ENCODE results near the gene PINK1.
A peak's percentile ranks its signal among the peaks of the same experiment; 100 is the strongest.

Gene PINK1

DNA sequence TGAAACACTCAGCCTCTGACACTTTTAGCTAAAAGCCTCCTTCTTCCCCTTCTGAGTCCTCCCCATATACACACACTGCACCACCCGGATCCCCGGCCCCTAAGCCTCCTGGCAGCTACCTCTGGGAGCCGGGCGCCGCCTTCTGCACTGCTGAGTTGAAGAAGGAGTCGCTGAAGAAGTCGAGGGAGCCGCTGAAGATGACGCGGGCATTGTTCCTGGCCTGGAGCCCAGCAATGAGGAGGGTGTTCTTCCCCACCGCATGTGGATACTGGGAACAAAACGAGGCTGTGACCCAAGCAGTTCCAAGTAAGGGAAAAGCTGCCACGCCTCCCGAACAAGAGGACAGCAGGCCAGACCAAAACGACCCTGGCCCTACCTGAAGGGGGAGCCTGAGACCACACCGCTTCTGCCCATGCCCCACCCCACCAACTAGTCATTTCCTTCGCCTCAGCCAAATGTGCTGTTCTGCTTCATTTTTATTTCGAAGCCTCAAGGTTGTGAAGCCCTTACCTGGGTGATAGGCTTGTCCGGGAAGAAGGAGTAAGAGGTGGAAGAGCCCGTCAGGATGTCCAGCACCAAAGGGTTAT is 20.9 kb downstream of the PINK1 start:
- H3K4me2 ChIP-seq (ENCODE audit: low read length) = no peak overlapping the region
- H3K9me3 ChIP-seq (replicated peaks; ENCODE audit: low read length) = no peaks in the 10 kb centered on the region
- no peak overlapping the region for H3K9ac ChIP-seq (ENCODE audit: low read depth, low read length)
- H3K4me1 ChIP-seq (ENCODE audit: control insufficient read depth, insufficient read depth, low read length) = peaks cover under 1% of the 10 kb centered on the region
- H3K27me3 ChIP-seq (ENCODE audit: control insufficient read depth, insufficient read depth, low read length) = no peaks in the 10 kb centered on the region
- peaks cover 82% of the 10 kb centered on the region for H3K36me3 ChIP-seq (ENCODE audit: insufficient read depth, low read length)
- no peak overlapping the region for H3K4me3 ChIP-seq (ENCODE audit: low read length)

DNA sequence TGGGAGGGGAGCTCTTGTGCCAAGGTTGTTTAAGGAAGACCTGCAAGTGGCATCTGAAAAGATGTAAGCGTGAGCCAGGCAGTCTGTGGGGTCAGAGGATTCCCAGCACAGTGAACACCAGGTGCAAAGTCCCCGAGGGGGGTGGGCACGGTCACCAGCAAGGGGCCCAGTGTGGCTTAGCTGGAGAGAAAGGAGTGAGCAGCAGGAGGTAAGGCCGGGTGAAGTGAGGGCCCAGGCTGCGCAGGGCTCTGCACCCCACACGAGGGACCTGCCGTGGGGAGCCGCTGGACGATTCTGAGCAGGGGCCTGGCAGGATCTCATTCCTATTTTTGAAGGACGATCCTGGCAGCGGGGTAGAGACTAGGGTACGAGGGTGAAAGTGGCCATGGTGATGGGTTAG is 23.8 kb downstream of the PINK1 start:
- H3K36me3 ChIP-seq (ENCODE audit: insufficient read depth, low read length) = peaks cover 60% of the 10 kb centered on the region
- no peak overlapping the region for H3K4me2 ChIP-seq (ENCODE audit: low read length)
- H3K9me3 ChIP-seq (replicated peaks; ENCODE audit: low read length) = no peaks in the 10 kb centered on the region
- H3K27me3 ChIP-seq (ENCODE audit: control insufficient read depth, insufficient read depth, low read length) = no peaks in the 10 kb centered on the region
- H3K4me1 ChIP-seq (ENCODE audit: control insufficient read depth, insufficient read depth, low read length) = peaks cover 17% of the 10 kb centered on the region
- no peak overlapping the region for H3K4me3 ChIP-seq (ENCODE audit: low read length)
- H3K9ac ChIP-seq (ENCODE audit: low read depth, low read length) = no peak overlapping the region

DNA sequence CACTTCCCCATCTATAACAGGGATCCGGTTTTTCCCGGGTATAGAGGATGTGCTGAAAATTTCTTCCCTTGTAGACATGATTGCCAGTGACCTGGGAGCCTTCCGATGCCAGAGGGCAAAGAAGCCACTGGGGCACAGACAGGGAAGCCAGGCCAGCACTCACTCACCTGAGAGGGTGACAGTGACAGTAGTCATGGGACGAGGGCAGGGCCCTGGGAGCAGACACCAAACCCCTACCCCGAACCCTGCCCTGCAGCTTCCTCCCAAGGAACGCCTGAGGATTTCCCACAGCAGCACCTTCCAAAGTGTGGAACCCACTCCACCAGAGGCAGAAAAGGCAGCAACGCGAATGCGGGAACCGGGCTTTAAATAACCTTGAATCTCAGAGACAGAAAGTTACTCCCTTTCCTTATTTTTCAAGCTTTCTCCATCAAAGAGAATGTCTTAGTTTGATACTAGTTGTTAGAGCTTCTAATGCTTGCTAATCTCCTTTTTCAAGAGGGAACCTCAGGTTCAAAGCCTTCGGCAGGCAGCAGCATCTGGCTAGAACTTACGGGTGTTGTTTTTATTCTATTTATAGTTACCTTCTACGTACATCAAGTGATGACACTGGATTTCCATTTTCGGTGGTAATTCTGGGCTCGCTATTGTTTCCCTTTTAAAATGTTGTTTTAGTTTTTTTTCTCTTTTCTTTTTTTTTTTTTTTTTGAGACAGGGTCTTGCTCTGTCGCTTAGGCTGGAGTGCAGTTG is 25.1 kb downstream of the PINK1 start:
- Histone ChIP-seq H3K9ac (ENCODE audit: low read depth, low read length) (no peak overlapping the region), H3K27me3 (ENCODE audit: control insufficient read depth, insufficient read depth, low read length) (no peaks in the 10 kb centered on the region), H3K36me3 (ENCODE audit: insufficient read depth, low read length) (peaks cover 47% of the 10 kb centered on the region), H3K4me3 (ENCODE audit: low read length) (no peak overlapping the region), H3K4me1 (ENCODE audit: control insufficient read depth, insufficient read depth, low read length) (peaks cover 22% of the 10 kb centered on the region), H3K4me2 (ENCODE audit: low read length) (no peak overlapping the region), H3K9me3 (replicated peaks; ENCODE audit: low read length) (no peaks in the 10 kb centered on the region)

DNA sequence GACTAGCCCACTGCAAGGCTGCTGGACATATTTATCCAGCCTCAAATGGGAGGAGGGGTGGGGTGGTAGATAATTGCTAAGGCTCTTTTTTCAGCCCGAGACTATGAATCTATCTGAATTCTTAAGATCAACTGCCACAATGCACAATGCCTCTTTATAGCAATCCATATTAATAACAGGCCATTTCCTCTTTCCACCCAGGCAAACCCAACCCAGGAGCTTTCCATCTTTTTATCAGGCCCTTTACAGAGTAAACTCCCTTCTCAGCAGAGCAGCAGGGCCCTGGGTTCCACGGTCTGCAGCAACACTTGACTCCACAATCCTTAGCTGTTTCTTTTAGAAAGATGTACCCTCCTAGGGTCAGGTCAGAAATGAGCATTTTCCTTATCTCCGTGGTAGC is 27.1 kb downstream of the PINK1 start:
- Histone ChIP-seq H3K9me3 (replicated peaks; ENCODE audit: low read length) (no peaks in the 10 kb centered on the region), H3K36me3 (ENCODE audit: insufficient read depth, low read length) (peaks cover 29% of the 10 kb centered on the region), H3K27me3 (ENCODE audit: control insufficient read depth, insufficient read depth, low read length) (no peaks in the 10 kb centered on the region)

DNA sequence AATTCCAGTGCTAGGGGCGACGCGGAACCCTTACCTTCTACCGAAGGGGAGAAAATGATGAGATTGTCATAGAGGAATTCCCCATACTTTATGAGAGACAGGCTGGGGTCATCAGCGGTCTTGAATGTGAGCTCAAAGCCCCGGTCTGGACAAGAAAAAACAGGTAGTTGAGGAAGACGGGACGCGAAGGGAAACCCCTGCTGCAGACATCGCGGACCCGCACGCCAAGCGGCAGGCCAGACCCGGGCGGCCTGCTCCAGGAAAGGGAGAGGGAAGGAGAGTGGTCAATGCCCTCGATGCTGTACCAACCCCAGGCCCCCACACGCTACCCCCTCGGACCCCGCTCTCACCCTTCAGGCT is 27.6 kb downstream of the PINK1 start:
- Histone ChIP-seq H3K4me1 (ENCODE audit: control insufficient read depth, insufficient read depth, low read length) (peaks cover 22% of the 10 kb centered on the region), H3K36me3 (ENCODE audit: insufficient read depth, low read length) (peaks cover 24% of the 10 kb centered on the region), H3K27me3 (ENCODE audit: control insufficient read depth, insufficient read depth, low read length) (no peaks in the 10 kb centered on the region), H3K4me3 (ENCODE audit: low read length) (peak overlapping the region; percentile 95), H3K4me2 (ENCODE audit: low read length) (peak overlapping the region; percentile 94), H3K9me3 (replicated peaks; ENCODE audit: low read length) (no peaks in the 10 kb centered on the region), H3K9ac (ENCODE audit: low read depth, low read length) (peak overlapping the region; percentile 93)

More for the DNA sequence above, 27.1 kb downstream of the PINK1 start:
- H3K4me3 ChIP-seq (ENCODE audit: low read length) = peak overlapping the region; percentile 95
- H3K9ac ChIP-seq (ENCODE audit: low read depth, low read length) = peak overlapping the region; percentile 93
- H3K4me2 ChIP-seq (ENCODE audit: low read length) = peak overlapping the region; percentile 94
- peaks cover 22% of the 10 kb centered on the region for H3K4me1 ChIP-seq (ENCODE audit: control insufficient read depth, insufficient read depth, low read length)

DNA sequence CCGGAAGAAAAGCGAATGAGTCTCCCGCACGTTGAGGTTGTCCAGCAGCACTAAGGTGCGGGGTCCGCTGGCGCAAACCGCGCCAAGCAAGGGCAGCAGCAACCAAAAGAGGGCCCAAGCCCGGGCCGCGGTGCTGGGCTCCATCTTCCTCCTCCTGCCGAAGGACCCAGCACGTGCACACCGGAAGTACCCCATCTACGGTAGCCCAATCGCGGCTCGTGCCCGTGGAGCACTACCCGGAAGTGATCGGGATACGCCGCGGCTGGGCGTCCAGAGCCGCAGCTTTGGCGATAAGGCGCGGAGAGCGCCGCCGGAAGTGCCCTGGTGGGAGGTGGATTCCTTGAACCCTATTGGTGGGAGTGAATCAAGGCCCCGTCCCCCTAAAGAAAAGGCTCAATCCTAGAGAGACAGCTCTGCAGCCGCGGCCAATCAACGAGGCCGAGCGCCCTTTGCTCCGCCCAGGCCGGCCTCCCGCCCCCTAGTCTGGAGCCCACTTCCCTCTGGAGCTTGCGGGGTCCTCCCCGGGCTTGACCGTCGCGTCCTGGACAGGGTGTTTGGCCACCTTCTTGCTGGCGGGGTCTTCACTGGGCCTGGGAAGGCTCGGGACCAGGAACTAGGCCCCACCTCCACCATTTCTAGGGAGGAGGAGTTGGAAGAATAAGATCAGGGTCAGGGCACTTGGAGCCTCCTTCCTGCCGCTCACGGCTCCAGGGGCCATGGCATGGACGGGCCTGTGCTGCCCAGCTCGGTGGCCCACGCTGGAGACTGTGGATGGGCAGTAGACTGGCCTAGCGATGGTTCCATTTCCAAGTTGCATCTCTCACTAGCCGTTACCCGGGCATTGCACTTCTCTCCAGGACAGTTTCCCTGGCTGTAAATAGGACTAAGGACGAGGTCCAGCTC is 28.2 kb downstream of the PINK1 start, which contains the start of gene DDOST:
TSS of gene DDOST (minus strand) at position 163 of the 903 bp plus-strand sequence. CDS start at position 144, 19 bp downstream.
- Histone ChIP-seq H3K4me3 (ENCODE audit: low read length) (peak within 1 kb of the TSS; percentile 95), H3K9ac (ENCODE audit: low read depth, low read length) (peak within 1 kb of the TSS; percentile 93), H3K9me3 (replicated peaks; ENCODE audit: low read length) (no peaks in the 10 kb centered on the region), H3K4me2 (ENCODE audit: low read length) (peak within 1 kb of the TSS; percentile 94), H3K27me3 (ENCODE audit: control insufficient read depth, insufficient read depth, low read length) (no peaks in the 10 kb centered on the region), H3K4me1 (ENCODE audit: control insufficient read depth, insufficient read depth, low read length) (peaks cover 22% of the 10 kb centered on the region), H3K36me3 (ENCODE audit: insufficient read depth, low read length) (peaks cover 18% of the 10 kb centered on the region)

DNA sequence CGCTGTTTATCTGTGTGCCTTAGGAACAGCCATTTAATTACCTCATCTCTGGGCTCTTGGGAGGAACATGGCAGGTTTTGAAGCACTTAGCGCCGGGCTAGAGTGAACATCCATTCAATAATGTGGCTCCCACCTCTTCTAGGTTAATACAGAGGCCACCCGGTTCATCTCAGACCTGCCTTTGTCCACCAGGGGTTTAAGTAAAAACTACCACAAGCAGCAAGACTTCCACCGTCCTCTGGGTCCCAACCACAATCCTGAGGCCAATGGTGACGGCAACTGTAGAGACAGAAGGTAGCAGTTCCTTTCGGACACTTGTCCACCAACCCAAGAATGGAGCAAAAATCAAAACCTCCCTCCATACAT is 28.8 kb downstream of the PINK1 start:
- Histone ChIP-seq H3K36me3 (ENCODE audit: insufficient read depth, low read length) (peaks cover 11% of the 10 kb centered on the region), H3K4me3 (ENCODE audit: low read length) (peak overlapping the region; percentile 95), H3K9me3 (replicated peaks; ENCODE audit: low read length) (no peaks in the 10 kb centered on the region), H3K4me2 (ENCODE audit: low read length) (peak overlapping the region; percentile 94), H3K27me3 (ENCODE audit: control insufficient read depth, insufficient read depth, low read length) (no peaks in the 10 kb centered on the region), H3K9ac (ENCODE audit: low read depth, low read length) (peak overlapping the region; percentile 93), H3K4me1 (ENCODE audit: control insufficient read depth, insufficient read depth, low read length) (peaks cover 22% of the 10 kb centered on the region)

DNA sequence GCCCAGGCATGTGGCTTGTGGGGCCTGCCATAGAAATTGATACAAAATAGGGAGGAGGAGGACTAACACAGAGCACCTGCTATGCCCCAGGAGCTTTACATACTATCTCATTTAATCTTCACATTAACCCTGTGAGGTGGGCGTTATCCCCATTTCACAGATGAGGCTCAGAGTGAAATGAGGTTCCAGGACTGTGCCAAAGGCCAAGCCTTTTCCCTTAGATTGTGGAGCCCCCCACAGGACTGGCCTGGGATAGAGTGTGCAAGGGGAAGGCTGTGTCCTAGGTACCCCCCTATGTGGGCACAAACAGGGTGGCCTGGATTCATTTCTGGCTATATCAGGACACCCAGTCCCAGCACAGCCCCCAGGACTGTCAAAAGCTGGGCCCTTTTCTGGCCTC is 30.1 kb downstream of the PINK1 start:
- no peaks in the 10 kb centered on the region for H3K27me3 ChIP-seq (ENCODE audit: control insufficient read depth, insufficient read depth, low read length)
- no peak overlapping the region for H3K4me2 ChIP-seq (ENCODE audit: low read length)
- H3K9ac ChIP-seq (ENCODE audit: low read depth, low read length) = no peak overlapping the region
- H3K9me3 ChIP-seq (replicated peaks; ENCODE audit: low read length) = no peaks in the 10 kb centered on the region
- peaks cover 2% of the 10 kb centered on the region for H3K36me3 ChIP-seq (ENCODE audit: insufficient read depth, low read length)
- no peak overlapping the region for H3K4me3 ChIP-seq (ENCODE audit: low read length)
- H3K4me1 ChIP-seq (ENCODE audit: control insufficient read depth, insufficient read depth, low read length) = peaks cover 22% of the 10 kb centered on the region

DNA sequence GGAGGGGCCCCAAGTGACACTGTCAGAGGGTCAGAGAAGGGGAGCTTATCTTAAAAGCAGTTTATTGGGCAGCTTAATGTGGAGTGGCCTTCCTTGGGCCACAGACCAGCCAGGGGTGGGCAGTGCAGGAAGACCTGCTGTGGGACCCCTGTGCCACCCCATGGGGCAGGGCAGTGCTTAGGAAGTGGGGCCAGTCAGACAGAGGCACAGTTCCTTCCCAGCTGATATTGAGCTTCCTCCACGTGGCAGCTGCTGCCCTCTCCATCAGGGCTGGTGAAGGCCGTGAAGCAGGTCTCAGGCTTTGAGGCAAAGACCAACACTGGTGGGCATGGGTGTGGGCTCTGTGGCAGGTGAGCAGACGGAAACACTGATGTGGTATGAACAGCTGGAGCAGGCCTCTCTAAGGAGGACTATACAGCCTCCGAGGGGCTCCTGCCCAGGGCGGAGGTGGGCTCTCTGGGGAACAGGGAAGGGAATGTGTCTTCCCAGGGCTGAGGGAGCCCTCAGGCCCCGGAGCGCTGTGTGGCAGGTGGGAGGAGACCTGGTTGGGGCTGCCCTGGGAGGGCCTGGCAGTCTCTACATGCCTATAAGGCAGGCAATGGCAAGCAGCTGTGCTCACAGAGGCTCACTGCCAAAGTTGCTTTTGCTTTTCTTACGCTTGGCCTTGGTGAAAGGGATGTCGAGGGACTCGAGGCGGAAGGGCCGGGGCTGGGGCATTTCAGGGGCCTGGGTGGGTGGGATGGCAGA is 30.9 kb downstream of the PINK1 start:
- Histone ChIP-seq H3K36me3 (ENCODE audit: insufficient read depth, low read length) (no peaks in the 10 kb centered on the region), H3K9ac (ENCODE audit: low read depth, low read length) (no peak overlapping the region), H3K9me3 (replicated peaks; ENCODE audit: low read length) (no peaks in the 10 kb centered on the region), H3K4me3 (ENCODE audit: low read length) (no peak overlapping the region), H3K27me3 (ENCODE audit: control insufficient read depth, insufficient read depth, low read length) (no peaks in the 10 kb centered on the region), H3K4me2 (ENCODE audit: low read length) (no peak overlapping the region), H3K4me1 (ENCODE audit: control insufficient read depth, insufficient read depth, low read length) (peaks cover 22% of the 10 kb centered on the region)

DNA sequence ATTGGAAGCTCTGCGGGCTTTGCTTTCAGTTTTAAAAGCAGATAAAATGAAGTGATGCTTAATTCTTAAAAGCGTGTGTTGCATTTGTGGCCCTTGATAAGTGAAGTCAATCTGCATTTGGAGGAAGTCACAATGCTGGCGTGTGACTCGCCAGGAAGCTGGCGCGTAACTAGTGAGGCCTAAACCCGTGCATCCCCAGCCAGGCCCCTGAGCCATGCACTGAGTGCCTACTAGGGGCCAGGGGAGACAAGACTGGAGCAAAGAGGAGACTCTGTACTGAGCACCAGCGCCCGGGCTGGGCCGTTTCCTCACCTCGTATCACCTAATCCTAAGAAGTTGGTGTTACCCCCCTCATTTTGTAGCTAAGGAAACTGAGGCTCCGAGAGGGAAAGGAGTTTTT is 32.5 kb downstream of the PINK1 start:
- no peak overlapping the region for H3K4me2 ChIP-seq (ENCODE audit: low read length)

DNA sequence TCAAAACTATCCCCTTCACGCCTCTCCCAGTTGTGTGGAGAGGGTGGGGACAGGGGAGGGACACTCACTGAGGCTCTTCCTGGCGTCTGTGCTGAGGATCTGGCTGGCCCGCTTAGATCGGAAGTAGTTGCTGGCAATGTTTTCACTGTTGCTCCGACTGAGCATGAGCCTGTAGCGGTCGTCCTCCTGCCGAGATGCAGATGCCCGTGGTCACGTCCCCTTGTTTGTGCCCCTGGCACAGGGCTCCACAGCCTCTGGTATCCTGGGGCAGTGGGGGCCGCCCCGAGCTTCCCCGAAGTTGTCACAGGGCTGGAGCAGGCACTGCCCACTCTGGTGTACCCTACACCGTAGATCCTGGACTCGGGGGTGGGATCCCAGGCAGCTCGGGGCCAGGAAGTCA is 32.9 kb downstream of the PINK1 start:
- H3K36me3 ChIP-seq (ENCODE audit: insufficient read depth, low read length) = no peaks in the 10 kb centered on the region
- H3K27me3 ChIP-seq (ENCODE audit: control insufficient read depth, insufficient read depth, low read length) = no peaks in the 10 kb centered on the region
- H3K4me3 ChIP-seq (ENCODE audit: low read length) = no peak overlapping the region
- no peak overlapping the region for H3K9ac ChIP-seq (ENCODE audit: low read depth, low read length)
- peaks cover 9% of the 10 kb centered on the region for H3K4me1 ChIP-seq (ENCODE audit: control insufficient read depth, insufficient read depth, low read length)
- no peaks in the 10 kb centered on the region for H3K9me3 ChIP-seq (replicated peaks; ENCODE audit: low read length)
- H3K4me2 ChIP-seq (ENCODE audit: low read length) = no peak overlapping the region

More for the DNA sequence above, 32.5 kb downstream of the PINK1 start:
- Histone ChIP-seq H3K36me3 (ENCODE audit: insufficient read depth, low read length) (no peaks in the 10 kb centered on the region), H3K9me3 (replicated peaks; ENCODE audit: low read length) (no peaks in the 10 kb centered on the region), H3K9ac (ENCODE audit: low read depth, low read length) (no peak overlapping the region), H3K4me3 (ENCODE audit: low read length) (no peak overlapping the region), H3K4me1 (ENCODE audit: control insufficient read depth, insufficient read depth, low read length) (peaks cover 9% of the 10 kb centered on the region), H3K27me3 (ENCODE audit: control insufficient read depth, insufficient read depth, low read length) (no peaks in the 10 kb centered on the region)
